H4 (cell line): ENCODE data around the gene ACTR1A. TPM values are rescaled to one million over a fixed set of nuclear protein-coding genes. Genes with fewer than 3 reads are reported as not detected.

ENCODE experiments used
- total RNA-seq: library from RNA; depleted of rRNA; stranded (reverse); fragments of >200 nt; shearing (Covaris generic); gene quantifications from 2 replicates; pipeline ENCODE4 v1.2.3, GENCODE V29; 2014; rRNA removed

Gene ACTR1A
- total RNA-seq, 1 experiment from 2014 or later, result 172 TPM

Other genes with a start within 250 kb of the ACTR1A start
- gene NFKB2, start 107.0 kb downstream of the ACTR1A start, total RNA-seq, result 6.1 and 6.7 TPM in 2 replicates
- 0.06 TPM in 1 of 2 replicates, not detected in the other for gene PSD, start 83.9 kb downstream of the ACTR1A start, total RNA-seq
- gene FBXL15, start 81.9 kb downstream of the ACTR1A start, total RNA-seq, result 7.3 and 10.3 TPM in 2 replicates
- gene CUEDC2, start 70.1 kb downstream of the ACTR1A start, total RNA-seq, result 47.4 and 64.5 TPM in 2 replicates
- gene C10orf95, start 51.2 kb downstream of the ACTR1A start, total RNA-seq, result not detected in 2 replicates
- gene SUFU, start 1.3 kb upstream of the ACTR1A start, total RNA-seq, result 1.7 and 2.8 TPM in 2 replicates
- 15.8 and 18.5 TPM in 2 replicates for gene TRIM8, start 141.8 kb upstream of the ACTR1A start, total RNA-seq
- gene ARL3, start 211.7 kb upstream of the ACTR1A start, total RNA-seq, result 6.1 and 10.4 TPM in 2 replicates
- 2.5 and 3.3 TPM in 2 replicates for gene SFXN2, start 211.9 kb upstream of the ACTR1A start, total RNA-seq
- gene WBP1L, start 241.2 kb upstream of the ACTR1A start, total RNA-seq, result 15.7 and 22.8 TPM in 2 replicates